ENCODE results near the gene SSH2. TPM values are rescaled to one million over a fixed set of nuclear protein-coding genes. Genes with fewer than 3 reads are reported as not detected.
"Not testable (repeated sequence)": the region's sequence is repeated elsewhere in the genome, so short reads cannot be mapped to it uniquely, and the experiment has no call there.

SSH2 gene
- total RNA-seq, 6 experiments from 2014 or later, result 22.2 to 27.0 (median 23.2) TPM

GRCh38 chr17:29903471-29903870 lies 26.6 kb downstream of the SSH2 start:
- TF ChIP-seq CTCF (IDR thresholded peaks at IDR 0.05), result no peak
- no peaks in the 10 kb centered on the region for H3K27me3 Mint-ChIP-seq (ENCODE audit: insufficient read depth)
- peaks cover 36% of the 10 kb centered on the region for H3K36me3 Mint-ChIP-seq (ENCODE audit: low read depth)

GRCh38 chr17:29897136-29897535 lies 32.9 kb downstream of the SSH2 start:
- DNase-seq; H3K4me3 Mint-ChIP-seq; H3K27ac Mint-ChIP-seq; H3K36me3 Mint-ChIP-seq (ENCODE audit: low read depth); H3K9me3 Mint-ChIP-seq; H3K27me3 Mint-ChIP-seq (ENCODE audit: insufficient read depth): not testable (repeated sequence)
- peaks cover 18% of the 10 kb centered on the region for H3K4me1 Mint-ChIP-seq (ENCODE audit: low read depth)

More at GRCh38 chr17:29903471-29903870, 26.6 kb downstream of the SSH2 start:
- Mint-ChIP-seq H3K9me3 (peaks cover 32% of the 10 kb centered on the region), H3K4me3 (no peak overlapping the region), H3K27ac (no peak overlapping the region), H3K4me1 (ENCODE audit: low read depth) (peaks cover 12% of the 10 kb centered on the region)
- no peak for DNase-seq

- H3K27ac Mint-ChIP-seq, result peak overlapping the region; percentile 14; the same call in 1 of the 2 replicates
- no peaks in the 10 kb centered on the region for H3K9me3 Mint-ChIP-seq
- DNase-seq, result no peak
- no peak overlapping the region for H3K4me3 Mint-ChIP-seq
- H3K4me1 Mint-ChIP-seq (ENCODE audit: low read depth), result peaks cover 20% of the 10 kb centered on the region
- H3K27me3 Mint-ChIP-seq (ENCODE audit: insufficient read depth), result no peaks in the 10 kb centered on the region; the same call in 1 of the 2 replicates
- TF ChIP-seq CTCF (IDR thresholded peaks at IDR 0.05), result no peak
- peaks cover 23% of the 10 kb centered on the region for H3K36me3 Mint-ChIP-seq (ENCODE audit: low read depth)
Measured at GRCh38 chr17:29892201-29892600, 37.8 kb downstream of the SSH2 start.

- H3K27me3 Mint-ChIP-seq (ENCODE audit: insufficient read depth), result no peaks in the 10 kb centered on the region; the same call in 1 of the 2 replicates
- no peak overlapping the region for H3K27ac Mint-ChIP-seq
- peaks cover 21% of the 10 kb centered on the region for H3K36me3 Mint-ChIP-seq (ENCODE audit: low read depth)
- H3K9me3 Mint-ChIP-seq, result no peaks in the 10 kb centered on the region
- peaks cover 21% of the 10 kb centered on the region for H3K4me1 Mint-ChIP-seq (ENCODE audit: low read depth)
- DNase-seq, result no peak
- H3K4me3 Mint-ChIP-seq, result no peak overlapping the region
- no peak for TF ChIP-seq CTCF (IDR thresholded peaks at IDR 0.05)
Measured at GRCh38 chr17:29891131-29891530, 38.9 kb downstream of the SSH2 start.

- Mint-ChIP-seq H3K4me1 (ENCODE audit: low read depth) (peaks cover 38% of the 10 kb centered on the region), H3K36me3 (ENCODE audit: low read depth) (peaks cover 12% of the 10 kb centered on the region), H3K27me3 (ENCODE audit: insufficient read depth) (no peaks in the 10 kb centered on the region), H3K9me3 (no peaks in the 10 kb centered on the region), H3K27ac (no peak overlapping the region), H3K4me3 (no peak overlapping the region)
- no peak for TF ChIP-seq CTCF (IDR thresholded peaks at IDR 0.05)
- DNase-seq, result no peak
Measured at GRCh38 chr17:29885031-29885640, 44.9 kb downstream of the SSH2 start.

- DNase-seq, result peak; percentile 7
- H3K27ac Mint-ChIP-seq, result peak overlapping the region; percentile 30
- H3K4me1 Mint-ChIP-seq (ENCODE audit: low read depth), result peaks cover 38% of the 10 kb centered on the region
- no peak overlapping the region for H3K4me3 Mint-ChIP-seq
- no peaks in the 10 kb centered on the region for H3K9me3 Mint-ChIP-seq
- TF ChIP-seq CTCF (IDR thresholded peaks at IDR 0.05), result no peak
- H3K36me3 Mint-ChIP-seq (ENCODE audit: low read depth), result peaks cover 6% of the 10 kb centered on the region; the same call in 1 of the 2 replicates
- H3K27me3 Mint-ChIP-seq (ENCODE audit: insufficient read depth), result no peaks in the 10 kb centered on the region
Measured at GRCh38 chr17:29883497-29883896, 46.5 kb downstream of the SSH2 start.
